ENCODE measurements around the gene LONRF3. TPM values are rescaled to one million over a fixed set of nuclear protein-coding genes. Genes with fewer than 3 reads are reported as not detected.

The LONRF3 gene
- total and polyA plus RNA-seq, 2 of the 8 experiments (the other 6 are each of a cell fraction or from before 2014, with no cell fraction given) = 0.11 TPM; not detected in 1

GRCh38 chrX:119045884-119046283, 71.5 kb downstream of the LONRF3 start (continued):
- no peak for TF ChIP-seq CHD7 (IDR thresholded peaks at IDR 0.05; ENCODE audit: insufficient replicate concordance, low read length)
- no peak for TF ChIP-seq EZH2 (IDR thresholded peaks at IDR 0.05; ENCODE audit: low read depth, low read length, severe bottlenecking)
- TF ChIP-seq TCF12 (IDR thresholded peaks at IDR 0.05; ENCODE audit: low read depth, low read length) = no peak
- no peak for TF ChIP-seq CTCF (IDR thresholded peaks at IDR 0.05; ENCODE audit: control extremely low read depth in 1 of 3, insufficient read depth in 1 of 3, low read depth in 1 of 3, low read length in 3 of 3)
- TF ChIP-seq SIX5 (IDR thresholded peaks at IDR 0.05; ENCODE audit: low read depth, low read length) = no peak
- no peak for TF ChIP-seq SP2 (IDR thresholded peaks at IDR 0.05; ENCODE audit: low read length)
- no peak for TF ChIP-seq TAF1 (IDR thresholded peaks at IDR 0.05; ENCODE audit: low read depth, low read length)
- TF ChIP-seq POLR2A (IDR thresholded peaks at IDR 0.05; ENCODE audit: control extremely low read depth in 1 of 2, low read depth in 2 of 2, low read length in 2 of 2) = no peak
- TF ChIP-seq RAD21 (IDR thresholded peaks at IDR 0.05 in 1 of 2, conservative IDR thresholded peaks at IDR 0.05 in 1 of 2; ENCODE audit: low read depth in 2 of 2, low read length in 2 of 2) = no peak
